Caco-2 (cell line): ENCODE measurements around the gene GRK3. TPM values are rescaled to one million over a fixed set of nuclear protein-coding genes. Genes with fewer than 3 reads are reported as not detected.
A peak's percentile ranks its signal among the peaks of the same experiment; 100 is the strongest.

ENCODE experiments used
- BruUV-seq: library from RNA; stranded (reverse); fragments of 400-500 nt; replicated peaks from 2 replicates; lab custom pipeline; 2021; lab: Mats Ljungman, UMichigan
- CTCF ChIA-PET: fragments of 300-600 bp; sonication (Branson Sonifier 250); formaldehyde crosslinking; loops from one replicate; lab custom pipeline; 2022; ENCODE audit warnings: antibody characterized with exemption; lab: Charles Lee
- POLR2A ChIA-PET: fragments of 300-600 bp; sonication (Branson Sonifier 250); formaldehyde crosslinking; loops from one replicate; lab custom pipeline; 2022; ENCODE audit warnings: antibody characterized with exemption; lab: Charles Lee
- DNase-seq, 2 experiments: peaks; one replicate each; pipeline versions ENCODE4 v3.0.0 to v3.0.0-alpha.2; 2020 to 2022
- H3K27me3 ChIP-seq: replicated peaks from 2 replicates; pipeline ENCODE4 v1.6.0; 2011; ENCODE audit warnings: low read length; ENCODE audit not compliant: control insufficient read depth, insufficient read depth
- H3K36me3 ChIP-seq: 2 replicates; pipeline ENCODE4 v1.5.1; 2011; ENCODE audit warnings: low read length; ENCODE audit not compliant: control insufficient read depth, insufficient read depth
- H3K4me1 ChIP-seq: fragments of 250-450 bp; sonication (Bioruptor Pico); 2 replicates; pipeline ENCODE4 v1.5.1; 2020; ENCODE audit warnings: mild to moderate bottlenecking
- H3K4me3 ChIP-seq: 2 replicates; pipeline ENCODE4 v1.5.1; 2011; ENCODE audit warnings: low read depth, mild to moderate bottlenecking, control low read depth, low read length
- H3K9me3 ChIP-seq: fragments of 250-450 bp; sonication (Bioruptor Pico); 2 replicates; pipeline ENCODE4 v1.5.1; 2020; ENCODE audit warnings: mild to moderate bottlenecking, moderate library complexity
- H3K27ac Mint-ChIP-seq: one replicate; pipeline ENCODE4 v1.8.0; 2022; ENCODE audit warnings: mixed read lengths; ENCODE audit not compliant: unreplicated experiment
- H3K27me3 Mint-ChIP-seq: one replicate; pipeline ENCODE4 v1.8.0; 2022; ENCODE audit warnings: mixed read lengths; ENCODE audit not compliant: insufficient read depth, unreplicated experiment
- H3K36me3 Mint-ChIP-seq: one replicate; pipeline ENCODE4 v1.8.0; 2022; ENCODE audit warnings: mild to moderate bottlenecking, mixed read lengths; ENCODE audit not compliant: insufficient read depth, unreplicated experiment
- H3K4me1 Mint-ChIP-seq: one replicate; pipeline ENCODE4 v1.8.0; 2022; ENCODE audit warnings: low read depth, mixed read lengths; ENCODE audit not compliant: unreplicated experiment
- H3K4me3 Mint-ChIP-seq: one replicate; pipeline ENCODE4 v1.8.0; 2022; ENCODE audit warnings: mild to moderate bottlenecking, moderate library complexity, mixed read lengths; ENCODE audit not compliant: unreplicated experiment
- H3K9me3 Mint-ChIP-seq: one replicate; pipeline ENCODE4 v1.8.0; 2022; ENCODE audit warnings: mixed read lengths; ENCODE audit not compliant: unreplicated experiment
- CTCF ChIP-seq, 2 experiments: fragments of 200-600 bp in 1 of 2; IDR thresholded peaks; 1 replicate in 1 of 2; 2 replicates in 1 of 2; pipeline versions ENCODE4 v1.5.1 to v1.8.0; 2011 to 2022; ENCODE audit warnings: antibody characterized with exemption in 1 of 2, control low read depth in 1 of 2, inconsistent platforms in 1 of 2, low read depth in 1 of 2, low read length in 1 of 2, mild to moderate bottlenecking in 1 of 2, moderate library complexity in 1 of 2; ENCODE audit not compliant: insufficient read depth in 1 of 2, severe bottlenecking in 1 of 2, unreplicated experiment in 1 of 2
- intact Hi-C: fragments of 100-400 bp; cut with micrococcal nuclease; formaldehyde crosslinking; loops from one replicate; pipeline ENCODE4 v1.10.0; 2022; ENCODE audit not compliant: unreplicated experiment
- total RNA-seq: library from RNA; stranded (reverse); gene quantifications from 2 replicates; pipeline ENCODE4 v1.2.3, GENCODE V29; 2022

GRK3 gene
- total RNA-seq, 1 experiment from 2014 or later = 9.7 TPM

GRCh38 chr22:25777411-25777810 is 212.9 kb downstream of the GRK3 start:
- H3K4me3 ChIP-seq = no peak overlapping the region
- no peaks in the 10 kb centered on the region for H3K27me3 ChIP-seq
- peaks cover 4% of the 10 kb centered on the region for H3K4me1 Mint-ChIP-seq
- intact Hi-C loops = no loop called here
- H3K27me3 Mint-ChIP-seq = peaks cover 3% of the 10 kb centered on the region
- DNase-seq = no peak
- no peak for TF ChIP-seq CTCF (IDR thresholded peaks at IDR 0.05; ENCODE audit: insufficient read depth in 1 of 2, low read depth in 1 of 2, low read length in 1 of 2, severe bottlenecking in 1 of 2, unreplicated experiment in 1 of 2)
- H3K27ac Mint-ChIP-seq = no peak overlapping the region
- H3K36me3 ChIP-seq = no peaks in the 10 kb centered on the region
- CTCF ChIA-PET = interaction anchor here (1.0 to 1.2 kb wide), 2 partner anchors 233 to 315 kb away, joined by 4 to 5 read pairs; no protein-coding TSS in a partner anchor
- no peak overlapping the region for H3K4me3 Mint-ChIP-seq
- no peaks in the 10 kb centered on the region for H3K36me3 Mint-ChIP-seq
- POLR2A ChIA-PET = no interaction called here
- no peaks in the 10 kb centered on the region for H3K4me1 ChIP-seq
- BruUV-seq = no TSS peak
- H3K9me3 Mint-ChIP-seq = no peaks in the 10 kb centered on the region
- H3K9me3 ChIP-seq = no peaks in the 10 kb centered on the region

GRCh38 chr22:25777870-25778269 is 213.4 kb downstream of the GRK3 start:
- no peak overlapping the region for H3K4me3 Mint-ChIP-seq
- no peaks in the 10 kb centered on the region for H3K36me3 Mint-ChIP-seq
- Histone ChIP-seq H3K27me3 (no peaks in the 10 kb centered on the region), H3K4me3 (no peak overlapping the region), H3K4me1 (no peaks in the 10 kb centered on the region), H3K36me3 (no peaks in the 10 kb centered on the region), H3K9me3 (no peaks in the 10 kb centered on the region)
- intact Hi-C loops = loop anchor here (2.0 kb wide), 1 partner anchor 553 kb away; no protein-coding TSS in a partner anchor
- DNase-seq = peak in 1 of 2 experiments; percentile 53
- no peaks in the 10 kb centered on the region for H3K9me3 Mint-ChIP-seq
- ChIA-PET CTCF (interaction anchor here (0.6 to 1.2 kb wide), 4 partner anchors 234 to 316 kb away, joined by 3 to 5 read pairs (median 4); no protein-coding TSS in a partner anchor), POLR2A (no interaction called here)
- H3K27ac Mint-ChIP-seq = no peak overlapping the region
- TF ChIP-seq CTCF (IDR thresholded peaks at IDR 0.05; ENCODE audit: insufficient read depth in 1 of 2, low read depth in 1 of 2, low read length in 1 of 2, severe bottlenecking in 1 of 2, unreplicated experiment in 1 of 2) = peak; percentile 23 to 47
- no TSS peak for BruUV-seq
- peaks cover 3% of the 10 kb centered on the region for H3K27me3 Mint-ChIP-seq
- peaks cover 3% of the 10 kb centered on the region for H3K4me1 Mint-ChIP-seq

Other genes starting within 250 kb of the GRK3 start
- gene MYO18B, start 177.5 kb downstream of the GRK3 start, total RNA-seq = 0.07 TPM in 2 replicates